ENCODE data around the gene ARMH4. TPM values are rescaled to one million over a fixed set of nuclear protein-coding genes. Genes with fewer than 3 reads are reported as not detected.

Gene ARMH4
- total and polyA plus RNA-seq, 4 donors, result 0.38 to 3.2 (median 0.54) TPM

GRCh38 chr14:58100735-58101368, 51.2 kb downstream of the ARMH4 start:
- Histone ChIP-seq H3K9me3 (ENCODE audit: control insufficient read depth in 4 of 4, low read length in 3 of 4) (no peaks in the 10 kb centered on the region), H3K27me3 (ENCODE audit: control insufficient read depth in 4 of 4, insufficient read depth in 4 of 4, low read length in 3 of 4) (peaks cover 0 to 2% (median 0%) of the 10 kb centered on the region in 4 donors), H3K36me3 (ENCODE audit: control insufficient read depth in 4 of 4, insufficient read depth in 3 of 4, low read depth in 1 of 4, low read length in 3 of 4) (peaks cover 0 to 3% (median 0%) of the 10 kb centered on the region in 4 donors), H3K4me3 (ENCODE audit: low read depth in 1 of 3, low read length in 3 of 3) (no peak overlapping the region), H3K27ac (ENCODE audit: low read depth in 1 of 2, low read length in 2 of 2) (no peak overlapping the region), H3K9ac (ENCODE audit: low read depth in 1 of 2, low read length in 2 of 2) (no peak overlapping the region), H3K4me1 (ENCODE audit: control insufficient read depth in 4 of 4, insufficient read depth in 4 of 4, low read length in 3 of 4) (no peaks in the 10 kb centered on the region)
- WGBS, result 88% methylated on average over 4 of the region's 4 CpGs
- TF ChIP-seq ATF3 (IDR thresholded peaks at IDR 0.05) (no peak), TAF1 (conservative IDR thresholded peaks at IDR 0.05) (no peak), REST (IDR thresholded peaks at IDR 0.05) (no peak), GABPA (IDR thresholded peaks at IDR 0.05 in 1 of 2, conservative IDR thresholded peaks at IDR 0.05 in 1 of 2) (no peak), MAX (IDR thresholded peaks at IDR 0.05) (no peak), NR2F2 (IDR thresholded peaks at IDR 0.05) (no peak), EGR1 (IDR thresholded peaks at IDR 0.05; ENCODE audit: low read depth in 2 of 2) (no peak), RAD21 (IDR thresholded peaks at IDR 0.05) (no peak), FOXA1 (IDR thresholded peaks at IDR 0.05) (no peak), SP1 (IDR thresholded peaks at IDR 0.05) (no peak), JUND (IDR thresholded peaks at IDR 0.05) (no peak), HNF4A (conservative IDR thresholded peaks at IDR 0.05) (no peak), YY1 (IDR thresholded peaks at IDR 0.05) (no peak), HNF4G (IDR thresholded peaks at IDR 0.05) (no peak), ZBTB33 (IDR thresholded peaks at IDR 0.05) (no peak), RXRA (IDR thresholded peaks at IDR 0.05) (no peak), FOXA2 (IDR thresholded peaks at IDR 0.05) (no peak), CTCF (IDR thresholded peaks at IDR 0.05; ENCODE audit: low read depth, low read length, missing input control) (no peak)
- DNase-seq (ENCODE audit: low spot score), result no peak

Data from liver (tissue), 9 donors.